Eye (tissue), 1 donor: ENCODE data around the gene CFAP91.
"Not testable (repeated sequence)": the region's sequence is repeated elsewhere in the genome, so short reads cannot be mapped to it uniquely, and the experiment has no call there.

ENCODE experiments used
- DNase-seq: peaks from one replicate; pipeline ENCODE4 v3.0.0-alpha.2; 2015

The CFAP91 gene

GRCh38 chr3:119678209-119678608 lies 24.6 kb upstream of the CFAP91 start:
- not testable (repeated sequence) for DNase-seq

- DNase-seq, result no peak
Measured at GRCh38 chr3:119679874-119680273, 22.9 kb upstream of the CFAP91 start.

GRCh38 chr3:119681279-119681678 lies 21.5 kb upstream of the CFAP91 start:
- peak; percentile 36 for DNase-seq

- no peak for DNase-seq
Measured at GRCh38 chr3:119683421-119683820, 19.4 kb upstream of the CFAP91 start.

GRCh38 chr3:119690043-119690656 lies 12.7 kb upstream of the CFAP91 start:
- no peak for DNase-seq

- DNase-seq, result no peak
Measured at GRCh38 chr3:119695480-119695879, 7.3 kb upstream of the CFAP91 start.

GRCh38 chr3:119697394-119697793 lies 5.4 kb upstream of the CFAP91 start:
- DNase-seq, result no peak

- DNase-seq, result no peak
Measured at GRCh38 chr3:119700269-119700919, 2.4 kb upstream of the CFAP91 start.

GRCh38 chr3:119700920-119701734 lies 1.7 kb upstream of the CFAP91 start:
- no peak for DNase-seq

- peak; percentile 40 for DNase-seq
Measured at GRCh38 chr3:119703820-119704531, 1.2 kb downstream of the CFAP91 start.

- DNase-seq, result no peak
Measured at GRCh38 chr3:119715105-119715504, 12.3 kb downstream of the CFAP91 start.

- no peak for DNase-seq
Measured at GRCh38 chr3:119716998-119717397, 14.2 kb downstream of the CFAP91 start.

GRCh38 chr3:119717520-119717919 lies 14.7 kb downstream of the CFAP91 start:
- DNase-seq, result no peak

- no peak for DNase-seq
Measured at GRCh38 chr3:119723022-119723421, 20.2 kb downstream of the CFAP91 start.

- no peak for DNase-seq
Measured at GRCh38 chr3:119726909-119727308, 24.1 kb downstream of the CFAP91 start.

- no peak for DNase-seq
Measured at GRCh38 chr3:119729996-119730395, 27.2 kb downstream of the CFAP91 start.

- DNase-seq, result no peak
Measured at GRCh38 chr3:119731560-119732343, 28.9 kb downstream of the CFAP91 start.

GRCh38 chr3:119733812-119734211 lies 31.0 kb downstream of the CFAP91 start:
- no peak for DNase-seq

GRCh38 chr3:119738741-119739140 lies 35.9 kb downstream of the CFAP91 start:
- DNase-seq, result no peak

- no peak for DNase-seq
Measured at GRCh38 chr3:119741657-119742590, 39.1 kb downstream of the CFAP91 start.

GRCh38 chr3:119743921-119744320 lies 41.1 kb downstream of the CFAP91 start:
- no peak for DNase-seq
